Hepatocyte (in vitro differentiated cells): ENCODE measurements around the gene LHX3.

Source experiments
- CTCF ChIP-seq: fragments of 200-600 bp; sonication (generic); IDR thresholded peaks from 2 replicates; pipeline ENCODE4 v1.5.1; 2016; ENCODE audit warnings: antibody characterized with exemption, mild to moderate bottlenecking; ENCODE audit not compliant: poor library complexity
- EZH2 ChIP-seq: fragments of 200-600 bp; sonication (generic); IDR thresholded peaks from 2 replicates; pipeline ENCODE4 v1.6.1; 2016; ENCODE audit warnings: antibody characterized with exemption, mild to moderate bottlenecking, borderline replicate concordance

- no peak for TF ChIP-seq CTCF
- no peak for TF ChIP-seq EZH2
These were observed 43.2 kb upstream of the LHX3 start for GRCh38 chr9:136247947-136248637.
